ENCODE results near the gene ACTN4.

The ACTN4 gene

DNA sequence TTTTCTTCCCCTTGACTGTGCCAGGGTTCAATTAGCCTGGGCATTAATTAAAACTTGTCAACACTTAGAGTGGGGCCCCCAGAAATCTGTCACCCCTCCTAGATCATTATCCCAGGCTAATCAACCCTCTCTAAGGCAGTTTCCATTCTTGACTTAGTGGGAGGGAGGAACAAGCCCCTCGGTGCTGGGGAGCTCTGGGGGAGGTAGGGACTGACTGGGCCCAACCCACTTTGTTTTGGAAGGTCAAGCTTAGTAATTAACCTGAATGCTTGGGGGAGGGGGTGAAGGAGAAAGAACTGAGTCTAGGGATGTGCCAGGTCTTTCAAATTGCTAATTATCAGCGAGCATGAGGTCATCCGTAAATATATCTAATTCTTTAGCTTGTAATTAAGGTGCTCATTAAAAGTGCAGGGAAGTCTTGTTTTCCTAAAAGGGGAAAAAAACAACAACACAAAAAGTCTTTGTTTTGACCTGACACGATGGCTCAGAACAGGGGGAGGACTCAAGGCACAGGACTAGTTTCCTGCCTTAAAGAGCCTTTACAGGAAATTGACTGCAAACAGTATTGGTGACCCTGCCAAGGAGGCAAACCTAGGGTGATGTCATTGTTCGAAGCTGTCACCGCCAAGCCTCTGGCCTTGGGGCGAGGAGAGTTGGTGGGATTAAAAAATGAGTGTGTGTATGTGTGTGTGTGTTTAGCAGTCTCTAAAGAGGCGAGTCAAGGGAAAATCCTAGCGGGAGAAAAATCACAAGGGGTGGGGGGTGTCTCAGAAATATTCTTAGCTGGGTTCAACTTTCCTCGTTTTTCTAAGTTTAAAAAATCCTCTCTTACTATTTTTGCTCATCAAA is 19.4 kb downstream of the ACTN4 start:
- TF ChIP-seq, protein P1, sequence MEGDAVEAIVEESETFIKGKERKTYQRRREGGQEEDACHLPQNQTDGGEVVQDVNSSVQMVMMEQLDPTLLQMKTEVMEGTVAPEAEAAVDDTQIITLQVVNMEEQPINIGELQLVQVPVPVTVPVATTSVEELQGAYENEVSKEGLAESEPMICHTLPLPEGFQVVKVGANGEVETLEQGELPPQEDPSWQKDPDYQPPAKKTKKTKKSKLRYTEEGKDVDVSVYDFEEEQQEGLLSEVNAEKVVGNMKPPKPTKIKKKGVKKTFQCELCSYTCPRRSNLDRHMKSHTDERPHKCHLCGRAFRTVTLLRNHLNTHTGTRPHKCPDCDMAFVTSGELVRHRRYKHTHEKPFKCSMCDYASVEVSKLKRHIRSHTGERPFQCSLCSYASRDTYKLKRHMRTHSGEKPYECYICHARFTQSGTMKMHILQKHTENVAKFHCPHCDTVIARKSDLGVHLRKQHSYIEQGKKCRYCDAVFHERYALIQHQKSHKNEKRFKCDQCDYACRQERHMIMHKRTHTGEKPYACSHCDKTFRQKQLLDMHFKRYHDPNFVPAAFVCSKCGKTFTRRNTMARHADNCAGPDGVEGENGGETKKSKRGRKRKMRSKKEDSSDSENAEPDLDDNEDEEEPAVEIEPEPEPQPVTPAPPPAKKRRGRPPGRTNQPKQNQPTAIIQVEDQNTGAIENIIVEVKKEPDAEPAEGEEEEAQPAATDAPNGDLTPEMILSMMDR (conservative IDR thresholded peaks at IDR 0.05; ENCODE audit: low read depth, low read length), result no peak
- no peak overlapping the region for H3K4me3 ChIP-seq (ENCODE audit: low read depth, low read length)
- DNase-seq (ENCODE audit: low read depth), result peak; percentile 66

DNA sequence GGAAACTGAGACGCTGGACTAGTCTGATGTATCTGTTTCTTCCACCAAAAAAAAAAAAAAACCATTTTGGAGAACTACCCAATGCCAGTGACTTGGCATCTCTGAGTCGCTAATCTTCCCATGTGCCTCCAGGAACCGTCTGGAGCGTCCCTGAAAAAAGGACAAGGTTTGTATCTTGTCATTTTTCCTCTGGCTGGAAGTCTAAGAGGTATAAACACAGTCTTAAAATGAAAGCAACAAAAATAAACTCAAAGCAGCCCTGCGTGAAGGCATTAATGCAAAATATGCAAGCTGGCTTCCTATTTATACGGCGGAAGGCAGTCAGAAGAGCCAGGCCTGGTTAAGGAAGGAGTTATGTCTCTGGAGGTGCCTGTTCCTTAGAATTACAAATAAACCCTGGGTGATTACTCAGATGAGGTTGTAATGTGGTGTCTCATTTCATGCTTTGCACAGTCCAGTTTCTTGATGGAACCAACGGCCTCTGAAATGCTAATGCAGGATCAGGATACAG is 20.3 kb downstream of the ACTN4 start:
- peak; percentile 89 for DNase-seq (ENCODE audit: low read depth)
- H3K4me3 ChIP-seq (ENCODE audit: low read depth, low read length), result no peak overlapping the region
- TF ChIP-seq, protein P1 (conservative IDR thresholded peaks at IDR 0.05; ENCODE audit: low read depth, low read length), result no peak

DNA sequence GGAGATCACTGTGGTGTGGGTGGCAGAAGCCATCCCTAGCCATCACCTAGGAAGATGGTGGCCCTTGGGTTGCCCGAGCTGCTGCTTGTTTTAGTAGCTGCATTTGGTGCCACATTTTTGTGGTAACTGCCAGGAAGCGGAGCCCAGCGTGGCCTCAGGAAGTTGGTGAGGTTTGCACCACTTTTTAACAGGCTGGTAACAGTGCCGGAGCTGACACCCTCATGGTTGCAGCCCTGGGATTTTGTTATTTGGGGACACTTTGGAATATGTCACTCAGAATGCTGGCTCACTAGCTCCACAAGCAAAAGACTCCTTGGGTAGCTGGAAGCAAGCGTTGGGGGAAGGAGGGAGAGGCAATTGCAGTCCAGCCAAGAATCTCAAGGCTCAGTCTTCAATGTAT is 22.1 kb downstream of the ACTN4 start:
- TF ChIP-seq, protein P1 (conservative IDR thresholded peaks at IDR 0.05; ENCODE audit: low read depth, low read length), result no peak
- H3K4me3 ChIP-seq (ENCODE audit: low read depth, low read length), result no peak overlapping the region
- no peak for DNase-seq (ENCODE audit: low read depth)

DNA sequence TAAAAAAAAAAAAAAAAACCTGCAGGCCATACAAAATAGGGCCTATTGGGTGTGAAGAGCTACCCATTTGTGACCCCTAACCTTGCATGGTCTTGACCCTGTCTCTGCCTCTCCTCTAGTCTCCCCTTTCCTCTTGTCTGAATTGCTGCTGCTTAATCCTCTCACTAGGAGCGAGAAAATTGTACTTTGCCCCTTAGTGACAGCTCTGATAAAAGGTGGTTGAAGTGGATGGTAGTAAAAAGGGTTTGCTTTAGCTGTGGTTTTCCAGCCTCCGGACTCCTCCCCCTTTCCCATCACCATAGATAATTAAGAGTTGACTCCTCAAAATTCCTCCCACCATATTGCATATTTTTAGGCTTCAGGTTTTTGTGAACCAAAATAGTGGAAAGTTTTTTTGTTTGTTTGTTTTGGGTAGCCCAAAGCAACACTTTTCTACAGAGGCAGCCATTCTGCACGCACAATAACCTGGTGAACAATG is 23.5 kb downstream of the ACTN4 start:
- no peak for DNase-seq (ENCODE audit: low read depth)
- TF ChIP-seq, protein P1 (conservative IDR thresholded peaks at IDR 0.05; ENCODE audit: low read depth, low read length), result no peak
- no peak overlapping the region for H3K4me3 ChIP-seq (ENCODE audit: low read depth, low read length)

DNA sequence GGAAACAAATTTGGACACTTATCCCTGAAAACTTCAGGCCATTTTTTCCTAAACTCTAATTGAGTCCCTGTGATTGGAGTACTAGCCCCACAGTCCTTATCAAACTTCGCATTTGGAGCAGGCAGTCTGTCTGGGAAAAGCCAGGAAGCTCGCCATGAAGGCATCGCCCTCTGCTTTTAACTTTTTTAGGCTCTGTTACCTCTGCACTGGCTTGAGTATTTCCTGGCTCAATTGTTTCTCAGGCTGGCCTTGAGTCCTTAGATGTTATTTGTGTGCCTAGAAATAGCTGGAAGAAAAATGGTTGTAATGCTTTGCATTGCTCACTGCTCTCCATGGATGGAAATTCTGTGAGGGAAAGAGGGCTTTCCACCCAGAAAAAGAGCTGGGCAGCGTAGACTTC is 24.2 kb downstream of the ACTN4 start:
- TF ChIP-seq, protein P1 (conservative IDR thresholded peaks at IDR 0.05; ENCODE audit: low read depth, low read length), result no peak
- no peak overlapping the region for H3K4me3 ChIP-seq (ENCODE audit: low read depth, low read length)
- DNase-seq (ENCODE audit: low read depth), result no peak

DNA sequence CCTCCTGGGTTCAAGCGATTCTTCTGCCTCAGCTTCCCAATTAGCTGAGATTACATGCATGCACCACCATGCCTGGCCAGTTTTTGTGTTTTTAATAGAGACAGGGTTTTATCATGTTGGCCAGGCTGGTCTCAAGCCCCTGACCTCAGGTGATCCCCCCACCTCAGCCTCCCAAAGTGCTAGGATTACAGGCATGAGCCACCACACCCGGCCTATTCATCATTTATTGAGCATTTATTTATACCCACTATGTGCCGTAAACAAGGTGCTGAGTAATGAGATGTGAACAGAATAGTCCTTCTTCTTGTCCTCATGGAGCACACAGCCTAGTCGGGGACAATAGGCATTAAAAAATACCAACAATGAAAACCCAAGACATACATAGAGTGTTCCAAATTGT is 25.6 kb downstream of the ACTN4 start:
- H3K4me3 ChIP-seq (ENCODE audit: low read depth, low read length), result no peak overlapping the region
- no peak for DNase-seq (ENCODE audit: low read depth)
- TF ChIP-seq, protein P1 (conservative IDR thresholded peaks at IDR 0.05; ENCODE audit: low read depth, low read length), result no peak

All from choroid plexus epithelial cell (primary cell).